Fibroblast of skin of left quadriceps (primary cell): ENCODE results near the gene OLFM1.
"Not testable (repeated sequence)": the region's sequence is repeated elsewhere in the genome, so short reads cannot be mapped to it uniquely, and the experiment has no call there.

Experiments used
- DNase-seq, 2 experiments: peaks; one replicate each; pipeline ENCODE4 v3.0.0-alpha.2; 2013; ENCODE audit warnings: low read depth in 2 of 2

OLFM1 gene

GRCh38 chr9:135151757-135152613 is 64.5 kb downstream of the OLFM1 start:
- DNase-seq, result no peak

GRCh38 chr9:135152614-135153334 is 65.3 kb downstream of the OLFM1 start:
- DNase-seq, result no peak

- DNase-seq, result no peak
These were observed 66.7 kb downstream of the OLFM1 start for GRCh38 chr9:135154050-135154615.

- DNase-seq, result no peak
These were observed 67.9 kb downstream of the OLFM1 start for GRCh38 chr9:135155396-135155795.

GRCh38 chr9:135156525-135157510 is 69.3 kb downstream of the OLFM1 start:
- peak in 1 of 2 experiments; percentile 2 for DNase-seq

- DNase-seq, result no peak
These were observed 70.5 kb downstream of the OLFM1 start for GRCh38 chr9:135157856-135158563.

DNA sequence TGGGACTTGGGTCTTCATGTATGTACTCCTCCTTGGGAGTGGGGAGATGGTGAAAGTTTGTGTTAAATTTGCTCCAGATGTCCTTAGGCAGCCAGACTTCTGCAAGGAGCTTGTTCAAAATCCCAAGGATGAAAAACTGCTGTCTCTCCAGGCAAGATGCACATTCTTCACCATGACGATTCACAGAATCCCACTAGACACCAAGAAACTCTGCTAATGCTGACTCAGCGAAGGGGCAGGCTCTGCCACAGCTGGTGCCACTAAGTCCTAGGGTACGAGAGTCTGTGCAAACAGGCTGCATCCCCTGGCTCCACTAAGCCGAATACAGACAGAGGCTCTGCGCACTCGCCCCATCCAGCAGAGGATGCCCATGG is 71.1 kb downstream of the OLFM1 start:
- no peak for DNase-seq

DNA sequence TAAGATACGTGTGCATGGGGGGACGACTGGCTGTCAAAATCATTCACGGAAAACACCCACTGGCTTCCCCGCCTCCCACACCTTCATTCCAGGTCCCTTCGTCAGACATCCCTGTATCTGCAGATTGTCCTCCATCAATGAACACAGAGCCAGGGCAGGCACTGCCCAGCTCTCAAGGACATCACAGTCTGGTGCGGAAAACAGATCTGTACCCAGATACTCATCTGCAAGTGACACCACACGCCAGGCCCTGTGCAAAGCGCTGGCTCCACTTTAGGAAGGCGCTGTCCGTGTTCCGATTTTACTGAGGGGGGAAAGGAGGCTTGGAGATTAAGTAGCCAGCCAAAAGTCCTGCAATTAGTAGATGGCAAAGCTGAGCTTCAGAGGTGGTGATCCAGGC is 72.3 kb downstream of the OLFM1 start:
- DNase-seq, result no peak

DNA sequence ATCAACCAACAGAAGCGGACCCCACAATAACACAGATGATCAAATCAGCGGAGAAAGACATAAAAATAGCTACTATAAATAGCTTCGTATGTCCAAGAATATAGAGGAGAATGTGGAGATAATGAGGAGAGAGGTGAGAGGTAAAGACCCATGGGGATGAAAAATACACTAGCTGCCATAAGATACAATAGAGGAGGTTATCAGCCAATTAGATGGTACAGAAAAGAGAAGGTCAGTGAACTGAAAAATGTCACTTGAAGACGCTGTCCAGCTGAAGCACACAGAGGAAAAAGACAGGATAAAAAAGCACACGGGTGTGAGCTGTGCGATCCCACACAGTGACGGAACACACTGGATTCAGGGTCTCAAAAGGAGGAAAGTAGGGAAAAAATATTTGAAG is 73.4 kb downstream of the OLFM1 start:
- no peak for DNase-seq

DNA sequence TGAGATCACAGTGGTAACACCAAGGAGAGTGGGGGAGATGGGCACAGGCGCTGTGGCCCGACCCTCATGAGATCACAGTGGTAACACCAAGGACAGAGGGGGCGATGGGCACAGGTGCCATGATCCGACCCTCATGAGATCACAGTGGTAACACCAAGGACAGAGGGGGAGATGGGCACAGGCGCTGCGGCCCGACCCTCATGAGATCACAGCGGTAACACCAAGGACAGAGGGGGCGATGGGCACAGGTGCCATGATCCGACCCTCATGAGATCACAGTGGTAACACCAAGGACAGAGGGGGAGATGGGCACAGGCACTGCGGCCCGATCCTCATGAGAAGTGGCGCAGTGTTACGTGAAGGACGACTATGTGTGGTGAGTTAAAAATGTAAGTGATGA is 75.1 kb downstream of the OLFM1 start:
- not testable (repeated sequence) for DNase-seq

DNA sequence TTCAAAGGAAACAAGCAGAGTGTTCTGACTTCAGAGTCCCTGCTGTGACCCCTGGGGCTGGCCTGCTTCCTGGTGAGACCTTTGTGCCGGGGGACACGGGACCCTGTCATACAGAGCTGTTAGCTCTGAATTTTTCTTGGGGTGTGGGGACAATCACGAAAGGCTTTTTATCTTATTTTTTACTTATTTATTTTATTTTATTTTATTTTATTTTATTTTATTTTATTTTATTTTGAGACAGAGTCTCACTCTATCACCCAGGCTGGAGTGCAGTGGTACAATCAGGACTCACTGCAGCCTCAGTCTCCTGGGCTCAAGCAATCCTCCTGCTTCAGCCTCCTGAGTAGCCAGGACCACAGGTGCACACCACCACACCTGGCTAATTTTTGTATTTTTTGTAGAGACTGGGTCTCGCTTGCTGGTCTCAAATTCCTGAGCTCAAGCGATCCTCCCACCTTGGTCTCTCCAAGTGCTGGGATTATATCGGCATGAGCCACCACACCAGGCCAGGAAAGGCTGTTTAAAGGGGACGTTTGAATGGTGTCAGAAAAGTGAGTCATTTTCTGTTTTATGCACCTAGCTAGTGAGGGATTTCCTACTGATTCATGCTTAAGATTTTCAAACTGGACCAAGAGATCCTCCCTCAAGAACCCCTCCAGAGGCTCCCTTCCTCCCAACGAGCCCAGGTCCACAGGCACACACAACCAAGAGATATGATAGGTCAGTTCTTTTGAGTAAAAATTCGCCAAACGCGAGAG is 75.7 kb downstream of the OLFM1 start:
- DNase-seq, result no peak

GRCh38 chr9:135164036-135164435 is 76.6 kb downstream of the OLFM1 start:
- DNase-seq, result no peak

GRCh38 chr9:135165003-135165711 is 77.7 kb downstream of the OLFM1 start:
- DNase-seq, result no peak

DNA sequence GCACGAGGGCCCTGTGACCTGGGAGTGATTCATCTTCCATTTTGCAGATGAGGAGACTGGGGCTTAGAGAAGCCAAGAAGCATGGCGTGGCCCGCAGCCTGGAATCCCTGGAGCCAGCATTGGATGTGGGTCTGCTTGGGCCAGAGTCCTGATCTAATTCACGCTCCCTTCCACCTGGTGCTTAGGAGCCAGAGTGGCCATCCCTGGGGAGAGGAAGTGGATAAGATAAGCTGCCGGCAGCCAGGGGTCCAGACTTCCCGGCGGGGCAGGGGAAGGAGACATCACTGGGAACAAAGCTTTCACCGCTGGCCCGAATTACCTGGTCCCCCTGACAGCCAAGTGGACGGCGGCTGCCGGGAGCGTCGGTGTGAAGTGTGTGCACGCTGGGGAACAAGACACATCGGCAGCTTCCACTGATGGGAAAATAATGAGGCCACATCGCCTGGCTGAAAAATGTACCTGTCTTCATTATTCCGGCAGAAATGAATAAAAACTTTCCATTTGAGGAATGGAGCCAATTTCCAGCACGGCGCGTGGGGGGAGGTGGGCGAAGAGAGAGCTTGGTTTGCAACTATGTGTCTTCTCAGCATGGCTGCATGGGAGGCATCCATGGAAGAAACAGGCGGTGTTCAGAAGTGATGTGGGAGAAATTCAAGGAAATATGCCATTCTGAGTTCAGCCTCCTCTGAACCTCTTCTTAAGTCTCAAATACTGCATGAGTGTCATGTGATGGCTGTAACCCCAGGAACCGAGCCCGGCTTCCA is 78.5 kb downstream of the OLFM1 start:
- DNase-seq, result no peak

GRCh38 chr9:135166565-135166964 is 79.1 kb downstream of the OLFM1 start:
- no peak for DNase-seq

- no peak for DNase-seq
These were observed 79.9 kb downstream of the OLFM1 start for GRCh38 chr9:135167356-135167755.

- DNase-seq, result no peak
These were observed 80.6 kb downstream of the OLFM1 start for GRCh38 chr9:135167849-135168655.

- DNase-seq, result no peak
These were observed 82.3 kb downstream of the OLFM1 start for GRCh38 chr9:135169709-135170226.
